IMR-90 (cell line): ENCODE measurements around the gene KLHL34. TPM values are rescaled to one million over a fixed set of nuclear protein-coding genes. Genes with fewer than 3 reads are reported as not detected.

Source experiments
- ATAC-seq: fragments of 200-7000 bp; cut with Tn5 transposase; 2 replicates; pipeline ENCODE4 v1.9.1; 2020; ENCODE audit warnings: low read depth, mild to moderate bottlenecking, moderate library complexity
- BruUV-seq: library from RNA; stranded (reverse); fragments of 400-500 nt; replicated peaks from 2 replicates; lab custom pipeline; 2021; lab: Mats Ljungman, UMichigan
- CTCF ChIA-PET: fragments of 300-600 bp; formaldehyde crosslinking; extraction: SDS; loops from one replicate; lab custom pipeline; 2021; ENCODE audit warnings: antibody characterized with exemption; lab: Yijun Ruan, JAX
- POLR2A ChIA-PET: fragments of 300-600 bp; sonication (Branson Sonifier 250); formaldehyde crosslinking; loops from one replicate; lab custom pipeline; 2022; ENCODE audit warnings: antibody characterized with exemption; ENCODE audit not compliant: unreplicated experiment; lab: Charles Lee
- DNase-seq: peaks from one replicate; pipeline ENCODE4 v3.0.0; 2013
- H2AFZ ChIP-seq: replicated peaks from 2 replicates; pipeline ENCODE3; 2013; ENCODE audit warnings: low read length, mild to moderate bottlenecking; ENCODE audit not compliant: poor library complexity
- H2AK5ac ChIP-seq: 2 replicates; pipeline ENCODE4 v1.6.1; 2013; ENCODE audit warnings: low read depth, low read length, inconsistent platforms
- H2AK9ac ChIP-seq: replicated peaks from 2 replicates; pipeline ENCODE3; 2013; ENCODE audit warnings: mild to moderate bottlenecking, low read depth, low read length, moderate library complexity; ENCODE audit not compliant: poor library complexity
- H2BK120ac ChIP-seq: 2 replicates; pipeline ENCODE4 v1.6.1; 2013; ENCODE audit warnings: low read depth, low read length, inconsistent platforms
- H2BK15ac ChIP-seq: 3 replicates; pipeline ENCODE4 v1.6.1; 2013; ENCODE audit warnings: low read depth, low read length, inconsistent platforms
- H2BK20ac ChIP-seq: 2 replicates; pipeline ENCODE4 v1.6.1; 2013; ENCODE audit warnings: low read depth, mild to moderate bottlenecking, inconsistent platforms, low read length, moderate library complexity
- H2BK5ac ChIP-seq: 2 replicates; pipeline ENCODE4 v1.6.1; 2013; ENCODE audit warnings: mild to moderate bottlenecking, low read depth, low read length, inconsistent platforms; ENCODE audit not compliant: poor library complexity, severe bottlenecking
- H3K14ac ChIP-seq: replicated peaks from 2 replicates; pipeline ENCODE4 v1.6.1; 2013; ENCODE audit warnings: low read depth, low read length, inconsistent platforms
- H3K18ac ChIP-seq: 2 replicates; pipeline ENCODE4 v1.6.1; 2013; ENCODE audit warnings: low read depth, low read length, control low read depth
- H3K23ac ChIP-seq: 2 replicates; pipeline ENCODE4 v1.6.1; 2013; ENCODE audit warnings: low read depth, low read length, inconsistent platforms
- H3K27ac ChIP-seq: 2 replicates; pipeline ENCODE4 v1.5.1; 2013; ENCODE audit warnings: mild to moderate bottlenecking, control low read depth, low read length; ENCODE audit not compliant: insufficient read depth
- H3K27me3 ChIP-seq: 2 replicates; pipeline ENCODE4 v1.6.1; 2013; ENCODE audit warnings: low read length; ENCODE audit not compliant: control insufficient read depth, insufficient read depth
- H3K36me3 ChIP-seq: 2 replicates; pipeline ENCODE4 v1.6.1; 2013; ENCODE audit warnings: low read length, mixed read lengths; ENCODE audit not compliant: control insufficient read depth, insufficient read depth
- H3K4ac ChIP-seq: 2 replicates; pipeline ENCODE4 v1.6.1; 2013; ENCODE audit warnings: low read depth, low read length, inconsistent platforms
- H3K4me1 ChIP-seq: 2 replicates; pipeline ENCODE4 v1.6.1; 2013; ENCODE audit warnings: low read length, mixed read lengths; ENCODE audit not compliant: control insufficient read depth, insufficient read depth
- H3K4me2 ChIP-seq: 2 replicates; pipeline ENCODE4 v1.6.1; 2013; ENCODE audit warnings: low read depth, mild to moderate bottlenecking, control low read depth, low read length, moderate library complexity
- H3K4me3 ChIP-seq: 2 replicates; pipeline ENCODE4 v1.5.1; 2013; ENCODE audit warnings: low read depth, mild to moderate bottlenecking, control low read depth, low read length, moderate library complexity; ENCODE audit not compliant: insufficient read depth
- H3K56ac ChIP-seq: 2 replicates; pipeline ENCODE4 v1.6.1; 2013; ENCODE audit warnings: low read length, inconsistent platforms; ENCODE audit not compliant: insufficient read depth; ENCODE audit errors: extremely low read depth
- H3K79me1 ChIP-seq, 2 experiments: 2 replicates each; pipeline ENCODE4 v1.6.1; 2013; ENCODE audit warnings: low read length in 2 of 2, inconsistent platforms in 1 of 2, low read depth in 1 of 2
- H3K9ac ChIP-seq: 2 replicates; pipeline ENCODE4 v1.6.1; 2013; ENCODE audit warnings: low read depth, low read length, control low read depth
- H3K9me1 ChIP-seq: 2 replicates; pipeline ENCODE4 v1.6.1; 2013; ENCODE audit warnings: low read length, inconsistent platforms; ENCODE audit not compliant: insufficient read depth
- H3K9me3 ChIP-seq: 2 replicates; pipeline ENCODE4 v1.6.1; 2013; ENCODE audit warnings: low read length; ENCODE audit not compliant: control insufficient read depth, insufficient read depth
- H4K20me1 ChIP-seq: 2 replicates; pipeline ENCODE4 v1.6.1; 2013; ENCODE audit warnings: low read length, inconsistent platforms; ENCODE audit not compliant: insufficient read depth
- H4K5ac ChIP-seq: 2 replicates; pipeline ENCODE4 v1.6.1; 2013; ENCODE audit warnings: mild to moderate bottlenecking, low read depth, low read length, control low read depth
- H4K8ac ChIP-seq, 2 experiments: 2 replicates each; pipeline ENCODE4 v1.6.1; 2013; ENCODE audit warnings: low read depth in 2 of 2, low read length in 2 of 2, control low read depth in 1 of 2, inconsistent platforms in 1 of 2
- H4K91ac ChIP-seq: 2 replicates; pipeline ENCODE4 v1.6.1; 2013; ENCODE audit warnings: low read depth, low read length, inconsistent platforms; ENCODE audit not compliant: insufficient read depth
- CTCF ChIP-seq: conservative IDR thresholded peaks from 2 replicates; pipeline ENCODE4 v1.5.1; 2012; ENCODE audit warnings: mild to moderate bottlenecking, low read depth, low read length, improper control_type of control experiment
- WGBS, 2 experiments: methylation state at CpG; one replicate each; pipeline versions ENCODE4 v1.1.5 to v1.1.7; 2013; ENCODE audit warnings: missing lambda C conversion rate in 2 of 2; ENCODE audit not compliant: insufficient read length in 1 of 2; ENCODE audit errors: extremely low coverage in 2 of 2; 5-methylcytosine and 5-hydroxymethylcytosine counted together
- dilution Hi-C: fragments of 300-500 bp; cut with HindIII; formaldehyde crosslinking; loops from one replicate; pipeline ENCODE4 v1.14.3; 2018; ENCODE audit warnings: low sequenced_read_pairs; ENCODE audit not compliant: unreplicated experiment
- in situ Hi-C: fragments of 300-500 bp; cut with MboI; formaldehyde crosslinking; loops from 3 replicates; pipeline ENCODE4 v1.14.3; 2019; ENCODE audit warnings: low sequenced_read_pairs, inconsistent platforms, mixed read lengths
- intact Hi-C: fragments of 100-400 bp; cut with micrococcal nuclease; formaldehyde crosslinking; loops from 2 replicates; pipeline ENCODE4 v1.10.0; 2022
- polyA plus RNA-seq, 3 experiments: library from polyadenylated mRNA; depleted of rRNA; stranded (reverse); fragments of >200 nt; gene quantifications; 2 replicates each; pipeline ENCODE4 v1.2.3, GENCODE V29; 2012; ENCODE audit warnings: low replicate concordance in 1 of 3
- total RNA-seq: library from RNA; depleted of rRNA; stranded (reverse); fragments of >200 nt; gene quantifications from 2 replicates; pipeline ENCODE4 v1.2.3, GENCODE V29; 2012

KLHL34 gene
- total and polyA plus RNA-seq, 2 of the 4 experiments (the other 2 are of a cell fraction): not detected

DNA sequence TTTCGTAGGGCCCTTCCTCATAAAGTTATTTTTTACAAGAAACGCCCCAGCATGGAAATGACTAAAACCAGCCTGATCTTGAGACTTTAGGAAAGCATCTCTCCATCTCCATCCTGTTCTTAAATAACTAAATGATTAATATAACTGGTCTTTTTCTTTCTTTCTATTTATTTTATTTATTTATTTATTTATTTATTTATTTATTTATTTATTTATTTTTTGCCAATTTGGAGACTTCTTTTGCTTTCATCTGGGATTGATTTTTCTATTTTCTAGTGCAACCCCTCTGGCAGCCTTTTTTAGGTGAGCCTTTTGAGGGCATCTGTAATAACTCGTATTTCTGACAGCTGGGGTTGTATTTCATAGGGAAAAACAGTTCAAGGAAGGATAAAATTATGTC is 1.2 kb upstream of the KLHL34 start:
- in situ Hi-C loops: no loop called here
- CTCF ChIA-PET: no interaction called here
- H4K91ac ChIP-seq: no peak overlapping the region

More for the DNA sequence above, 1.2 kb upstream of the KLHL34 start:
- Histone ChIP-seq H3K23ac (no peak overlapping the region), H3K4me3 (no peak overlapping the region), H3K9ac (no peak overlapping the region), H3K4ac (no peak overlapping the region), H4K8ac (no peak overlapping the region), H3K79me1 (no peaks in the 10 kb centered on the region), H3K36me3 (no peaks in the 10 kb centered on the region), H2BK15ac (no peak overlapping the region), H3K4me2 (no peak overlapping the region), H3K56ac (no peak overlapping the region), H4K5ac (no peak overlapping the region), H3K27me3 (no peaks in the 10 kb centered on the region; the same call in 1 of the 2 replicates), H4K20me1 (no peaks in the 10 kb centered on the region), H2AFZ (no peak overlapping the region), H2AK5ac (no peak overlapping the region), H3K9me1 (no peaks in the 10 kb centered on the region), H2BK5ac (no peak overlapping the region), H3K27ac (no peak overlapping the region), H2BK120ac (no peak overlapping the region), H3K14ac (no peak overlapping the region), H2AK9ac (no peak overlapping the region), H2BK20ac (no peak overlapping the region), H3K9me3 (peaks cover 11% of the 10 kb centered on the region; the same call in 1 of the 2 replicates), H3K18ac (no peak overlapping the region), H3K4me1 (no peaks in the 10 kb centered on the region)
- DNase-seq (no peak), ATAC-seq (no peak)
- dilution Hi-C loops (no loop called here), intact Hi-C loops (no loop called here)
- POLR2A ChIA-PET: no interaction called here
- BruUV-seq: no TSS peak
- WGBS, 2 experiments: no CpG with 5 or more reads among the region's 3 CpGs
- no peak for TF ChIP-seq CTCF
